GM19397 (cell line): ENCODE data around the gene RASSF5.
"Not testable (repeated sequence)": the region's sequence is repeated elsewhere in the genome, so short reads cannot be mapped to it uniquely, and the experiment has no call there.

ENCODE experiments used
- ATAC-seq: cut with Tn5 transposase; IDR thresholded peaks from one replicate; pipeline ENCODE4 v1.9.1; 2021; ENCODE audit warnings: mild to moderate bottlenecking, moderate library complexity; ENCODE audit not compliant: unreplicated experiment

RASSF5 gene

GRCh38 chr1:206566999-206567398 is 59.7 kb downstream of the RASSF5 start:
- ATAC-seq = no peak

DNA sequence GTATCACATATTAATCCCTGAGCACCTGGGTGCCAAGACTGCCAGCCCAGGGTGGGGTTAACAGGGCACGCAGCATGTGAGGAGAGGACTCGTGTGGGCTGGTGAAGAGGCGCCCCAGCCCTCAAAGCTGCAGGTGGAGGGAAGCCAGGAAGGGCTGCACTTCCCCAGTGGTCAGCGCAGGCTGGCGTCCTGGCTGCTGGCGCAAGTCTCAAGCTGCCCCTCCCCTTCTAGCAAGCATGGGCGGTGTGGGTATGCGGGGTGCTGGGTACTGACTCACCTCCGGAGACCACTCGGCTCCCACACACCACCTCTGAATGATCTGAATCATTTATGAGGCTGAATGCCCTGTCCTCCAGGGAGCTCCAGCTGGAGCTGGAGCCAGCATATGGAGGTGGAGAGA is 60.9 kb downstream of the RASSF5 start:
- no peak for ATAC-seq

GRCh38 chr1:206568779-206569352 is 61.5 kb downstream of the RASSF5 start:
- ATAC-seq = no peak

DNA sequence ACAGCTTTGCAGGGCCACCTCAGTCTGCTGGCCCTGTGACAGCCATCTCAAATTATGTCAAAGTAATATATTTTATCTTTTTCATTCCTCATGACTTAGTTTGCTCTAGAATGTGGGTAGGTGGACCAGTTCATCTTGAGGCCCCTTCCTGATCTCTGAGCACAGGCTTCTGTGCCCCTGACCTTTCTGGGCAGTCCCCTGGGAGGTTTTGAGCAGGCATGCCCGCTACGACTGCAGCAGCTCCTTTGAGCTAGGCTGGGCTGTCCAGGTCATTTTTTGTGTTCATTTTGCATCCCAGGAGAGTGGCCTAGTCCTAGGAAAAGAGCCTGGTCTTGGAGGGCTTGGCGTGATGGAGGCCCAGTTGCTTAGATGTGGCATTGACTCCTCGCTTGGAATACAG is 62.2 kb downstream of the RASSF5 start:
- ATAC-seq = no peak

GRCh38 chr1:206570529-206570928 is 63.2 kb downstream of the RASSF5 start:
- no peak for ATAC-seq

DNA sequence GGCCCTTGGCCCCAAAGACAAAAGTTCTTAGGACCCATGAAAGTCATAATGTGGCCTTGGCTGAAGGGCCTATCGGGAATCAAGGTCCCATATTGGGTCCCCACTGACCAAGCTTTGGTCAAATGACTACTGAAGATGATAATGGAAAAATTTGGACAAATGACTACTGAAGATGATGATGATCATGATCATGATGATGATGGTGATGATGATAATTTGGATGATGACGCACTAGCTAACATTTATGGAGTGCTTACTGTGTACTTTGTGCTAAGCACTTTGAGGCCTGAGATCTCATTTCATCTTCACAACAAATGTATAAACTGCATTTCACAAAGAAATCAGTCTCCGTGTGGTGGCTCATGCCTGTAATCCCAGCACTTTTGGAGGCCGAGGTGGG is 65.5 kb downstream of the RASSF5 start:
- ATAC-seq = no peak

GRCh38 chr1:206573319-206573718 is 66.0 kb downstream of the RASSF5 start:
- no peak for ATAC-seq

DNA sequence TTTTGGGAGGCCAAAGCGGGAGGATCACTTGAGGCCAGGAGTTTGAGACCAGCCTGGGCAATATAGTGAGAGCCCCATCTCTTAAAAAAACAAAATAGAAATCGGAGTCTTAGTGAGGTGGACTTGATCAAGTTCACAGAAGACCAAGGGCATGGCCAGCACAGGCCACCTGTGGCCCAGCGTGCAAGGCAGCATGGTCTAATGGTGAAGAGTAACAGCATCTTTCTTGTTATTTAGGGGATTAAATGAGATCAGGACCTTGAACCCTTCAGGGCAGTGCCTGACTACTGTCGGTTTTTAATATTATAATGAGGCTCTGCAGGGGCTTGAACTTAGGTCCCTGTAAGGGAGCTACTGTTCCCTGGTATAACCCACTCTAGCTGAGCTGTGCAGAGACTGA is 66.4 kb downstream of the RASSF5 start:
- ATAC-seq = no peak

GRCh38 chr1:206575165-206575893 is 68.0 kb downstream of the RASSF5 start:
- ATAC-seq = no peak

DNA sequence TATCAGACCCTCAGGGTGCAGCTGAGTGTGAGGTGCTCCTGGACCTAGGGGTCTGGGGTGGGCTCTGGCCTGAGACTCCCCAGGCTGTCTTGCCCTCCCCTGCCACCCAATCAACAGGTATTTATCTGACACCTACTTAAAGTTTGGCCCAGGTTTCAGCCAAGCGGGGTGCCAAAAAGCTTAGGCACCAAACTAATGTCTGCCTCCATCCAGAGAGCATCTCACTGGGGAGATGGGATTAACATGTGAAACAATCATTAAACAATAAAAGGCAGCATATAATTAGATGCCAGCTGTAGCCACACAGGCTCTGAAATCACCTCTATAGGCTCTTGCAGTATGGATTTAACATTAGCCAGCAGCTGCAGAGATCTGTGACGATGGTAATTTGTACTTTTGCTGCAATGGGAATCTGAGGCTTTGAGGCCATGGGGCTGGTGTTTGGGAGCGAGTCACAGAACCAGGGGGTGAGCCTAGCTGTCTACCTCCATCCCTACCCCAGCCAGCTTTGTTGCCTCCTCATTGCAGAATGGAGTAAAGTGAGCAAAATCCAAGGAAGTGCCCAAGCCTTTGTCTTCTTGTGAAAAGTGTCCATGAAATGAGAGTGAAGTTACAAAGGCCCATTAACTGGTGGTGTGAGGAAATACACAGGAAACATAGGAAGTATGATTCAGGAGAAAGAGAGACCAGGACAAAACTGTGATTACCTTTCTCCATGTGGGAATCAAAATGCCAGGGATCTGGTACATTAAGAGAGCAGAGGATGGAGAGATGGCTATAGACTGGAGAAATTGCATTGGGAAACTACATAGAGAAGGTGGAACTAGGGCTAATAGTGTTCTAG is 68.8 kb downstream of the RASSF5 start:
- no peak for ATAC-seq

- no peak for ATAC-seq
These were observed 70.3 kb downstream of the RASSF5 start for GRCh38 chr1:206577626-206578025.

DNA sequence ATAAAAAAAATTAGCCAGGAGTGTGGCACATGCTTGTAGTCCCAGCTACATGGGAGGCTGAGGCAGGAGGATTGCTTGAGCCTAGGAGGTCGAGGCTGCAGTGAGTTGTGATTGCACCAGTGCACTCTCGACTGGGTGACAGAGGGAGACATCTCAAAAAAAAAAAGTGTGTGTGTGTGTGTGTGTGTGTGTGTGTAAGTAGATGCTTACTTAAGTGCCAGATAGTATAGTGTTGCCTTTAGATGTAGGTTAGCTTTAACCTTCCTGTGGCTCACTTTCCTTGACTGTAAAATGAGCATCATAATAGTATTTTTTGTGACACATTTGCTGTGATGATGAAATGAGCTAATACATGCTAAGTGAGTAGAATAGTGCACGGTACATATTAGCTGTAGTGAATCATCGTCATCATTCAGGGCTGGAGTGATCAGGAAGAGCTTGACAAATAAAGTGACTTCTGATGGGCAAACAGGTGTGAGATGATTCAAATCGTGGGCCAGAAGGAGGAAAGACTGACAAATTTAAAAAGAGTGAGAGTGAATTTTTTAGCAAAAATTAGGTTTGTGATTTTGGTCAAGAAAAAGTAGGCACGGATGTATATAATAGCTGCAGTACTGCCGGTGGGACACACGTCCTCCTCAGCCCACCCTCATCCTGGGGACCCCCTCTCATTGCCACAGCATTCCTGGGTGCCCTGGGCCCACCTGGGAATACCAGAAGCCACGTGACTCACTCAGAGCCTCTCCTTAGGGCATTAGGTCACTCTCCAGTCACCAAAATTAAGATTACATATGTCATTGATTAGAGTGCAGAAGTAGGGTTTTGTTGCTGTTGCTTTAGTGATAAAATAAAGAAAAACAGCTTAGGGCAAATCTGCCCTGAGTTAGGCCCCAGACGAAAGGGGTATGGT is 71.0 kb downstream of the RASSF5 start:
- ATAC-seq = no peak

- no peak for ATAC-seq
These were observed 71.6 kb downstream of the RASSF5 start for GRCh38 chr1:206578978-206579374.

GRCh38 chr1:206579747-206580437 is 72.6 kb downstream of the RASSF5 start:
- peak; percentile 75 for ATAC-seq

GRCh38 chr1:206580438-206581113 is 73.2 kb downstream of the RASSF5 start:
- ATAC-seq = no peak

GRCh38 chr1:206581114-206581497 is 73.8 kb downstream of the RASSF5 start:
- not testable (repeated sequence) for ATAC-seq

GRCh38 chr1:206581571-206581981 is 74.2 kb downstream of the RASSF5 start:
- ATAC-seq = no peak

DNA sequence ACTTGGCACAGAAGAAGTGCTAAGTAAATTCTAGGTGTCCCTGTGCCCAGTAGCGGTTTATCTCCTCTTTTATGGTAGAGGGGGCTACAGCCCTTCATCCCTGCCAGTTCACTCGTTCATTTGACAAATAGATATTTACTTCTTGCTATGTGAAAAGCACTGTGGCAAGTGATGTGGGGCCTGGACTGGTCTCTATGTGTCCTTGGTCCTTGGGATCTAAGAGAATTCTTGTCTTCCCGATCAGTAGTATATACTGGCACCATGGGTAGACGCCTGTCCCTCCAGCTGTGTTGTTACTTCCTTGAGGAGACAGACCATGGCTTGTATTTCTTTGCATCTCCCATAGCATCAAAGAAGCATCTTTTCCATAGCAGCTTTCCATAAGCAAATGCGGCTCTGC is 75.2 kb downstream of the RASSF5 start:
- no peak for ATAC-seq

GRCh38 chr1:206582971-206583706 is 75.8 kb downstream of the RASSF5 start:
- no peak for ATAC-seq
